Myocyte (in vitro differentiated cells): ENCODE data around the gene DAPK1. TPM values are rescaled to one million over a fixed set of nuclear protein-coding genes. Genes with fewer than 3 reads are reported as not detected.
A peak's percentile ranks its signal among the peaks of the same experiment; 100 is the strongest.

ENCODE experiments used
- DNase-seq: peaks from one replicate; pipeline ENCODE4 v3.0.0-alpha.2; 2012; ENCODE audit warnings: low read depth
- total RNA-seq: library from RNA; depleted of rRNA; stranded (reverse); fragments of >200 nt; gene quantifications from 2 replicates; pipeline ENCODE4 v1.2.3, GENCODE V29; 2014

Gene DAPK1
- total RNA-seq, 1 donor from 2014 or later, result 68.3 TPM

DNA sequence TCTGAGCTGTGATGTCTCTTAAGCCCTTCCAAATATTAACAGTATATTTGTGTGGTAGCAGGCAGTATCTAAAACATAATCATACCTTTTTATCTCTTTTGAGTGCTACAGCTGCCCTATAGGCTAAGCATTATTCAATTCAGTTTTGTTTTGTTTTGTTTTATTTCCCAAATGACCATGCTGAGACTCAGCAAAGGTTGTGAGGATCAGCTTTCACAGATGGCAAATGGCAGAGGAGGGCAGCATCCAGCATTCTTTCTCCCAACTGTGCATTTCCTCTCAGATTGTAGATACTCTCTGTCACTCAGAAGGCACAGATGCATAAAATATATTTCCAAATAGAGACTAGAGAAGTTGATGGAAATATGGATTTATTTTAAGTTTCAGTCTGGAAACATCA, 90.7 kb downstream of the DAPK1 start:
- no peak for DNase-seq

DNA sequence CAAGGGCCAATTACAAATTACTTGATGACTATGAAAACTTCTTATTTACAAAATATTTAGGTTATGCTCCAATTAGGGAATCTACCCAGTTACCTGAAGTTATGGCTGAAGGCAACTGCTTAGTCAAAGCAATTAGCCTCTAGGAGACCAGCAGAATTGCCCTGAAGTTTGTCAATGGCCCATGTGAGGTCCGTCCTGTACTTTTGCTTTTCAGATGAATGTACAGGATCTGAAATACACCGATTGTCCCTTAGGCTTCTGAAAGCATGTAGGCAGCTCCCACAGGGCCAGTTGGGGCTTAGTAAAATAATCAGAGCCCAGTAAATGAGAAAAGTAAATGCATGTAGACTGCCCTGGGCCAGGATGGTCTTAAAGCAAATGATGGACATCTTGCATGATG, 93.3 kb downstream of the DAPK1 start:
- DNase-seq, result no peak

DNA sequence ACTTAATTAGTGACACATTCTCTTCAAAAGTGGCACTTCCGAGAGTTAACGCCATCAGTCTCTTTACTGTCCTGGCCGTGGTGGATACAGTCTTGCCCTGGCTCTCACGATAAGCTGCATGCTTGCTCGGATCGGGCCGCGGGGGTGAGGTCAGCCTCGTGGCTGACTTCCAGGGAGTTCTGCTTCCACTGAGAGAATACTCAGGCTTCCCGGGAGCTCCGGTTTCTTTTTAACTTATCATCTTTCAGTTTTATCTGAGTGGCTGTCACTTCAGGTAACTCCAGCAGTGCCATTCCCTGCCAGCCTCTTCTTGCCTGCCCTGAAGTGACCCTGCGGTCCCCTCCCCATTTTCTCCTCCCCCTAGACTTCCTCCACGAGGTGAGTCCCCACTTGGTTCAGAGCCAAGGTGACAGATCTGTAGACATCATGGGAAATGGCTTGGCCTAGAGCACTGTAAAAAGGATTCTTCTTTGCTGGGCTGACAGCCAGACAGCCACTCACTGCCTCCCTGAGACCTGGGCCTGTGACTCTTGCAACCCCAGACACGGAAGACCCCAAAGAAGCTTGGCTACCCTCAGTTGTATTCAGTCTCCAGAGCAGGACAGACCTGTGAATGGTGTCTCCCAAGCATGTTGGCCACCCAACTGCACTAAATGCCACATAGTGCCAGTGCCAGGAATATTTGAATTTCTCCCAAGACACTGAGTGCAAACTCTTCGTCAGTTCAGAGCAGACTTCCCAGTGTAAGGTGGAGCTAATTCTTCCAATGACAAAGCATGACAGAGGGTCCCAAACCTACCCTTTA, 95.1 kb downstream of the DAPK1 start:
- peak; percentile 85 for DNase-seq

DNA sequence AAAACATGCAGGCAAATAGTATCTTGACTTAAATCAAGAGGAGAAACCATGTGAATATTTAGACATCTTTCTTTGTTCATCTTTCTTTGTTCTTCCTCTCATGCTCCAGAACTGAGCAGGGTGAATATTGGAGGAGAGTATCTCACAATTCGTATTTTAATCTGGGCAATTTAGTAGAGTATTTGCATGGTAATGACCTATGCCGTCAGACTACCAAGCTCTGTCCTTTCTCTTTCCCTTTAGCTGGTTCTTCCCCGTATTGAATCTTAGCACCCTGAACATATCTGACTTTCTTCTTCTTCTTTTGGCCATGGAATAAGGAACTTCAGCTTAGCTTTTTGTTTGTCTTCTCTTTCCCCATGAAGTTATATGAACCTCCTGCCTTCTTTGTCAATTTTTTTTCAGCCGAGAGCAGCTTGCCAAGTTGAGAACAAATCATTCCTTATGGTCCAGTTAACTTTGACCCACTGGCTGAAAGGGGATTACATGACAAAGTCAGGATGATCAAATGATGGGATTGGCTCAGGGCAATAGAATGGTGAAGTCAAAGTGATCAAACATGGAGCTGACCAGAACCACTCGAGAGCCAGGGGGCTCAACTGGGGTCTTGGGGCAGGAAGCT, 95.8 kb downstream of the DAPK1 start:
- DNase-seq, result no peak

DNA sequence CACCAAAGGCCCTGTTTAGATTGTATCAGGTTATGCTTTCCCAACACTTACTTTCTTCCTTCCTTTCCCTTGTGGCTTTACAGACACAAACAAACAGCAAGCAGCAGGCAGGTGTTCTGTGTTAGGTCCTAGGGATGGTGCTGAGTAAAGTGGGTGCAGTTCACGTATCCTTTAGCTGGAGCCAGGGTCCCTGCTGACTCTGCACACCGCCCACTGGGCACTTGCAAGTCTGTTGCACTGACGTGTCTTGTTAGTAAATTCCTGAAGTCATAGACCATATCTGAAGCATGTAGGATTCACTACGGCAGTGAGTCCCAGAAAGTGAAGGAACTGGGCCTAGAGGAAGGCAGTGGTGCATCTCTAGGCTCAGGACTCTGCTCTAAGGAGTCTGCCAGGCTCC, 96.5 kb downstream of the DAPK1 start:
- no peak for DNase-seq

DNA sequence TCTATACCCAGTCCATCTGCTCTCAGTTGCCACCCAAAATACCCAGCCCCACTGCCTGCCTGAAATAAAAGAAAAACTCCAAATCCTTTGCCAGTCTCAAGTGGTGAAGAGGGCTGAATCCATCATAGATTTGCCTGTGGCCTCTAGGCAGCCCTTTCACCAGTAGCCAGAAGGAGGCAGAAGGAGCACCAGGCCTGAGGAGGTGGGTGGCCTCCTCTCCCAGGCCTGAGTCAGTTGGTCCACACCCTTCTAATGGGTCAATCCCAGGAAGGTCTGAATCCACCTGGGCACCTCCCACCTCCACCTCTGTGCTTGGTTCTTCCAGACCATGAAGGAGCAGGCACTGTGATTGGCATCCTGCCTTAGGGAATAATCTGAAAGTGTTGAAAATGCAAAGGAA, 97.0 kb downstream of the DAPK1 start:
- no peak for DNase-seq

DNA sequence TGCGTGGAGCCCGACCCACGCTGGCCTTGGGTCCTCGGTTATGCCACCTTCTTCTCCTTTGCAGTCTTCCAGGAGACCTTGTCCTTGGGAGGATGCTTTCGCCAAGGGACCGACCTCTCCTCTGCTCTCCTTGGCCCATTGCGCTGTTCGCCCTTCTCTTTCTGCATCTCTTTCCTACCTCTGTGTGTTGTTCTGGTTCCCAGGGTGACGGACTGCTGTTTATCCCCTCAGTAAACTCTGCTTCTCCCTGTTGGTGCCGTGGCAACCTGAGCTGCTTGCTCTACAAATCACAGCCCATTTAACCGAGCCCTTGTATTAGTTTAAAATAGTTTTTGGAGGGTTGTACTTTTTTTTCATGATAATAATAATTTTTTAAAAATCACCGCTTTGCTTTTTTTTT, 97.9 kb downstream of the DAPK1 start:
- DNase-seq, result no peak

DNA sequence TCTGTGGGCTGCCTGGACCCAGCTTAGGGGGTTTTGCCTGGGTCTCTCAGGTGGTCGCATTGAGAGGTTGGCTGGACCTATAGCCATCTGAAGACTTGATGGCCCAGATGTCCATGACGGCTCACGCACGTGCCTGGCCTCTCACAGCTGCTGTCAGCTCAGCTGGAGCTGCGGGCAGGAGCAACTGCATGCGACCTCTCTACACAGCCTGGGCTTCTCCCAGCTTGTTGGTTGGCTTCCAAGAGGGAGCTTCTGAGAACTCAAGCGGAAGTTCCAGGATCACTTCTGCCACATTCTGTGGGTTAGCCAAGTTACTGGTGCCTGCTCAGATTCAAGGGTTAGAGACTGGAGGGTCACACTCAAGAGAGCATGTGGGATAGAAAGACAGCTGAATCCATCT, 99.2 kb downstream of the DAPK1 start:
- peak; percentile 98 for DNase-seq

DNA sequence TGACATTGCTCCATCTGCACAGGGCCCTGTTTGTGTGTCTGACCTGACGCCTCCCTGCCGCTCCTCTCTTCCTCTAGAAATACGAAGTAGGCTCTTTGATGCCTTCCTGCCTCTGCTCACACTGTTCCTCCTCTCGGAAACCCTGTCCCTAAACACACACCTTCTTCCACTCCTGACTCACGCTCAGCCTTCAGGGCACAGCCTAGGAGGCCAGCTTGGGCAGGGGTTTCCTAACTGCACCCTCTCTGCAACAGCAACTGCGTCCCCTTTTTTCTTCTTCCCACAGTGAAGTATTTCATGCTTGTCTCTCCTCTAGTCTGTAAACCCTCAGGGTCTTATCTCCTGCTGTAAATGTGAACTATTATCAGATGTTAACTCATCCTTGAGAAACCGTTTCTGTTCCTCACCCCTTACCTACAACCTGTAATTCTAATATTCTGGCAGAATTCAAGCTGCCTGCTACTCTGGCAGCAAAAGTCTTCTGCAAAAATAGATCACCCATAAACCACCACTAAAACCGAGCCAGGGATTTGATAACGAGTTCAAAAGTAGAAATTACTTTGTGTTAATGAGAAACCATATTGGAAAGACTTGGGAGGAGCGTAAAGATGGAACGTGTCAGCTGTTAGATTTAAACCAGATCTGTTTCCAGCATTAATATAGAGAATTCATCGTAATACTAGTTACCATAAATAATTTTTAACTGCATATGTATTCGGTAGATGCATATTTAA, 100.2 kb downstream of the DAPK1 start:
- no peak for DNase-seq

DNA sequence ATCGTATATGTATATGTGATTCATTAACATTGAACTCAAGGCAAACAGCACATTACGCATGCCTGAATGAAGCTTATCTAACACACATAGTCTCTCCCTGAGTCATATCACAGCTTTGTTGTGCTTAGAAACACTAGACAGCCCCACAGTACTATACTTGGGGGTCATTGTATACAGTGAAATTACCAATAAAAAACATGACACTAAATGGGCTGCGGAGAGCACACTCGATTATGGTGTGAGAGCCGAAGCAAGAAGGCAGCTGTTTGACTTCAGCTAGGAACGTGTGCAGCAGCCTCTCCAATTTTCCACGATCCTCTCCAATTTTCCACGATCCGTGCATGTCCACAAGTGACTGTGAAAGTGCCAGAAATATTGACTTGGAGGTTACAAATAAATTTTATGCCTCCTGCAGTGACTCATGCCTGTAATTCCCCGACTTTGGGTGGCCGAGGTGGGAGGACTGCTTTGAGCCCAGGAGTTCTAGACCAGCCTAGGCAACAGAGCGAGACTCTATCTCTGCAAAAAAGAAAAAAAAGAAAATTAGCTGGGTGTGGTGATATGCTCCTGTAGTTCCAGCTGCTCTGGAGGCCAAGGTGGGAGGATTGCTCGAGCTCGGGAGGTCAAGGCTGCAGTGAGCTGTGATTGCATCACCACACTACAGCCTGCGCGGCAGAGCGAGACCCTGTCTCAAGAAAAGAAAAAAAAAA, 102.4 kb downstream of the DAPK1 start:
- no peak for DNase-seq

DNA sequence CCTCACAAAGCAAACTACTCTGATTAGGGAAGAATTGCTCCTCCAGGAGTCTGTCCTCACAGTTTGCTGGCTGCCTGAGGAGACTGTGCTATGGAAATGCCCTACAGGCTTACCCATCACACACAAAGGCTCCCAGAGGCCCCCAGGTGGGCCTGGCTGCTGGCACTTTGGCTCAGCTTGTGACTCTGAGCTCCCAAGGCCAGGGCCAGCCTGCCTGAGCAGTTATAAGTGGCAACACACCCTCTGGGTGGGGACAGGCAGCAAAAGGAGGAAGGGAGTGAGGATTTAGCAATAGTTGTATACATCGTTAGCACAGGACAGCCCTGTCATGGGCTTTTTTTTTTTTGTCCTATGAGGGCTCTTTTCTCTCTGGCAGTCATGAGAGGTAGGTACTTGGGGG, 103.5 kb downstream of the DAPK1 start:
- no peak for DNase-seq

DNA sequence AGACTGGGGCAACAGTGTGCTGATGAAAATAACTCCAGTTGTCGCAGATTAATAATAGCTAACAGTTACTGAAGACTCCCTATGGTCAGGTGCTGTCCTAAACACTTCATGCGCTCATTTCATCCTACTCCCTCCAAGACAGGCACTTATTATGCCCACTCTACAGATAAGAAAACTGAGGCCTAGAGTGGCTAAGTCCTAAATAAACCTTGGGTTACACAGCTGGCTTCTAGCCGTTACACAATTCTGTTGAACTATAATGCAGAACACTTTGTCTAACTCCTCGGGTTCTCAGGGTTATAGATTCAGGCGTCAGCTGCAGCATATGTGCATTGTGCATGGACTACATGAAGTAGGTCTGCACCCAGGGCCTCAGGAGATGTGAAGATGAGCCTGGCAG, 103.9 kb downstream of the DAPK1 start:
- no peak for DNase-seq

DNA sequence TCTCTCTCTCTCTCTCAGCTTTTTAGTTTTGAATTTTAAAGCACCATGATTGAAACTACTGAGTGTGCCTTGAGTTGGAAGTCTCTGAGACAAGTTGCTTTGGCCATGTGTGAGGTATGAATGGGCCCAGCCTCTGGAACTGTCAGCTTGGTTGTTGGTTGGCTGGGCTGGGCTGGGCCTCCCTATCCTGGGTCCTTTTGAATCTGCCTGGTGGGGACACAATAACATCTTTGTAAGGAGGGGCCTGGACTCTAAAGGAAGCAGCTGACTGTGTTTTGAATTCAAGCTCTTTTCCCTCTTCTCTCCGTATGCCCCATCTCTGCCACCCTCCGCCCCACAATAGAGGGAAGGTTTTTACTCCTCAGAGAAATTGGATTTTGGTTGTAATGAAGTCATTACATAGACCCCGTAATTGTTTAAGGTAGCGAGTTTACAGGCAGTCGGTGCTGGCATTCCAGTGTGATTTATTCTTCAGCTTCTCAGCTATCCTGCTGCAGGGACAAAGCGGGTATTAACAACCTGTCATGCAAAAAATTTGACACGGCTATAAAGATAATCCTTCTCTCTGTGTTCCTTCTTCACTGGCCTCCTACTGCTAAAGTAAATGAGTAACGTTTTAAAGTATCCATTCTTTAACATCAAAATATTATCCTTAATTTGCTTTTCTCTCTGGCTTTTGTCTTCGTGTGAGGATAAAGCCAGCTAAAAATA, 105.4 kb downstream of the DAPK1 start:
- DNase-seq, result no peak

DNA sequence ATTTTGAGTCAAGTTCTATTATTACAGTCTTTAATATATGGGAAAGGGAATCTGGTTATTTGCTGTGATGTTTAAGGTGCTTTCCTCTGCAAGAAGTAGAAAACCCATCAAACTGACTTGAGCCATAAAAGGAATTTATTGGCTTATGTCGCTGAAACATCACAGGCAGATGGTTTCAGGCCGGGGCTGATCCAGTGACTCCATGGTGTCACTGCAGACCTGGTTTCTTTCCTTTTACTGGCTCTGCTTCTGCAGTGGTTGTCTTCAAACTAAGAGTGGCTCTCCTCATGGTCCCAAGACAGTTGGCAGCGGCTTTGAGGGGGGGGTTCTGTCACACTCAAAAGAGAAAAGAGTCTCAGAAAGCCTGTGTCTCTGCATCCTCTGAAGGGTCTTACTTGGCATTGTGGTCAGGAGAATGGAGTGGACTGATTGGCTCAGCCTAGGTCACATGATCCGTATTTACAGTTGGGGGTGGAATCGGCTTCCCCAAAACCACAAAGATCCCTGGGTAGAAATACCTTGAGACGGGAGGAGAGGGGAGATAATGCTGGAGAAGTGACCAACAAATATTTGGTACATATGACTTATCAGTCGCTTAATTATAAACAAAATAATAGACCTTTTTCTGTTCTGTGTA, 106.3 kb downstream of the DAPK1 start:
- DNase-seq, result no peak

DNA sequence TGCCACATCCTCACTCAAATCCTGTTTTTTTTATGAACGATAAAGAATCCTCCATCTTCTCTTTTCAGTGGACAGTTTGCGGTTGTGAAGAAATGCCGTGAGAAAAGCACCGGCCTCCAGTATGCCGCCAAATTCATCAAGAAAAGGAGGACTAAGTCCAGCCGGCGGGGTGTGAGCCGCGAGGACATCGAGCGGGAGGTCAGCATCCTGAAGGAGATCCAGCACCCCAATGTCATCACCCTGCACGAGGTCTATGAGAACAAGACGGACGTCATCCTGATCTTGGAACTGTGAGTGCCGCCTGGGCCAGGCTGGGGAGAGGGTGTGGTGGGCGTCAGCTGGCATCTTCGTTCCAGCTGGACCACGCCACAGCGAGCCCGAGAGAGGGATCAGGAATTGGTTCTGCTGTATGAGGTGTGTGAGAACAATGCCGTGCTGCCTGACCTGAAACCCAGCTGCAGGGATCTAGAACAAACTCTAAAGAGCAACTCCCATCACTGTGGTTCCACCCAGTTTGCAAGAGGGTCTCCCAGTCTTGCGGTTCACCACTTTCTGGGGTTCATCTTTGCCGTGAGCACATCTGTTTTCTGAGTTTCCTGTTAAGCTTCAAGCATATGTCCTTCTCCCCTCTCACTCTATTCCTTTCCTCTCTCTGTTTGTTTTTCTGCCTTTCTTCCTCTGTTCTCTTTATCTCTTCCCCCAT, 107.4 kb downstream of the DAPK1 start:
- no peak for DNase-seq

DNA sequence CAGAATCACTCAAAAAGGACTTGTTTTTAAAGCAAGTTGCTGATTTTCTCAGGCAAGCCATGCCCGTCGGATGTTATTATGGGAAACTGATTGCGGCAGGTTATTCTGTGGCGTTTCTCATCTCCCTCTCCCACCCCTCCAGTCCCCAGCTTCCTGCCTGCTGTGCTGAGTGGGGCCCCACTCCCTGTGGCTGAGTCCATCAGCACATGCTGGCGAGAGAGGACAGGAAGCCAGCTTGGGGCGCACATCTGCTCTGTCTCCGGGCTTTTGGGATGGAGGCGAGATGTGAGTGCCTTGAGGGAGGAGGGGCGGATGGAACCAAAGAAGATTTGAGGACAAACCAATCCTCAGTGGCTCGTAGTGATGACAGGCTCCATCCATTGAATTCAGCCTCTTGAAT, 108.0 kb downstream of the DAPK1 start:
- DNase-seq, result no peak

DNA sequence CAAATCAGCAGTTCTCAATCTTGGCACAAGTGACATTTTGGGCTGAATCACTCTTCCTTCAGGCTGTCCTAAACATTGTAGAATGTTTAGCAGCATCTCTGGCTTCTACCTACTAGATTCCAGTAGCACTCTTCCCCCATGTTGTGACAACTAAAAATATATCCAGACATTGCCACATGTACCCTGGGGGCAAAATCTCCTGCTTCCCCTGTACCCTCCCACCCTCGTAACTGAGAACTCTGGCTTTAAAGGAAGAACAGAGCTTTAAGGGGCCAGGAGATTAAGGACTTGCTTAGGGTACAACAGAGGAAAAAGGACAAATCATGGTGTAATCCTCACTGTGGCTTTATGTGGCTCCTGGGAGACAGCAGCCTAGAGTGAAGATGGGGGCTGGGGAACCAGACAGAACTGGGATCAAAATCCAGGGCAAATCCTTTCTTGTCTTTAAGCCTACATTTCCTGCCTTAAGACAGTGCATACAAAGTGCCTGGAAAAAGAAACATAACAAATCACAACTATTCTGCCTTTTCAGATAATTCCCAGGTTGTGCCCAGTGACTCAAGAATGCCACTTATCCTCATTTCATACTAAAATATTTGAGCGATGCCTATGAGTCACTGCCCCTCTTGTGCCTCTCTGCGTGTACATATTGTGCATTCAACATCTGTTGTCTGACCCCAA, 109.3 kb downstream of the DAPK1 start:
- DNase-seq, result peak; percentile 74

DNA sequence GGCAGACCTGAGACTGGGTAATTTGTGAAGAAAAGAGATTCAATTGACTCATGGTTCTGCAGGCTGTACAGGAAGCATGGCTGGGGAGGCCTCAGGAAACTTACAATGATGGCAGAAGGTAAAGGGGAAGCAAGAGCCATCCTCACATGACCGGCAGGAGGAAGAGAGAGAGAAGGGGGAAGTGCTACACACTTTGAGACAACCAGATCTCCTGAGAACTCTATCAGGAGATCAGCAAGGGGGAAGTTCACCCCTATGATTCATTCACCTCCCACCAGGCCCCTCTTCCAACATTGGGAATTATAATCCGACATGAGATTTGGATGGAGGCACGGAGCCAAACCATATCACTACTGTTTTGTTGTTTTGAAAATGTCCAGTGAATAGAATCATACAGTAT, 110.2 kb downstream of the DAPK1 start:
- no peak for DNase-seq

DNA sequence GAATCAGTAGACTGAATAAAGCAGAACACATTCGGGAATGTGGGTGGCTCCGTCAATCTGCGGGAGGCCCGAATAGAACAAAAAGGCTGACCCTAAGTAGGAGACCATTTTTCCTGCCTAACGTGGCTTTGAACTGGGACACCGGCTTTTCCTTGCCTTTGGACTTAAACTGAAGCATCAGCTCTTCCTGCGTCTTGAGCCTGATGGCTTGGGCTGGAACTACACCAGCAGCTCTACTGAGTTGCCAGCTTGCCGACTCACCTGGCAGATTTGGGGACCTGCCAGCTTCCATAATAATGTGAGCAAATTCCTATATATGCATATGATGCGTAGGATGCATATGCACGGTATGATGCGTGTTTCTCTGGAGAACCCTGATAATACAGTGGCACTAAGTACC, 111.3 kb downstream of the DAPK1 start:
- DNase-seq, result no peak
